Cortex of kidney (tissue), 1 donor: Measurements from ENCODE around the gene SLC16A3.
"Not testable (repeated sequence)": the region's sequence is repeated elsewhere in the genome, so short reads cannot be mapped to it uniquely, and the experiment has no call there.

ENCODE experiments used
- DNase-seq: peaks from one replicate; lab custom pipeline; 2025; lab: John Stamatoyannopoulos, UW

SLC16A3 gene

DNA sequence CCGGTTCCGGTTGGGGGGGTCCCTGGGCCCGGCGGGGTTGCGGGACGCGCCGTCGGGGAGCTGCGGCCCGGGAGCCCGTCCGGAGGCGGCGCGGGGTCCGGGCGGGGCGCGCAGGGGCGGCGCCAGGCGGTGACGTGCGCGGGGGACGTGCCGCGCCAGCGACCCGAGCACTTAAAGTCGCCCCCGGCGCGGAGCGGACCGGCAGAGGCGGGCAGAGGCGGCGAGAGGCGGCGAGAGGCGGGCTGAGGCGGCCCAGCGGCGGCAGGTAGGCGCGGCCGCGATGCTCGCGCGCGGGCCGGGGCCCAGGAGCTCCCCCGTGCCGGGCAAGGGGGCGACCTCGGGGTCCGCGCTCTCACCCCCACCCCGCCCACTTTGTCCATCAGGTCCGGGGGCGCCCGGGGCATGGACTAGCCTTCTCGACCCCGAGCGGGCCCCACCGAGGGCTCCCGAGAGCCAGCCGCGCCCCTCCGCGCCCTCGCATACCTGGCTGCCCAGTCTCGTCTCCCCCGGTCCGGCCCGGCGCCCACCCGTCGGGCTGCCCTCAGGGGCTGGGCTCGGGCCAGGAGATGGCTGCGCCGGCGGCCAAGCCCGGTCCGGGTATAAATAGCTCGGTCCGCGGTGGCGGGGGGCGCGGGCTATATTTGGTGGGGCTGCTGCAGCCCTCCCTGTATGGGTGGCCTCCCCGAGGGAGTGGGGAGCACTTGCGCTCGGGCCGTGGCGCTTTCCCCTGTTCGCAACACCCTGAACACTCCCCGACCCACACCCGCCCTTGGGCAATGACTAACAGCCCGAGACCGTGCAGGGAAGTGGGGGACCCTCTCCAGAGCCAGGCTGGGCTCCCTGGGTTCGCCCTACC is at the start of gene SLC16A3:
TSS of gene SLC16A3 (plus strand) at position 201 of the 856 bp plus-strand sequence. CDS start 6,967 bp downstream, outside the sequence.
- DNase-seq: no peak

DNA sequence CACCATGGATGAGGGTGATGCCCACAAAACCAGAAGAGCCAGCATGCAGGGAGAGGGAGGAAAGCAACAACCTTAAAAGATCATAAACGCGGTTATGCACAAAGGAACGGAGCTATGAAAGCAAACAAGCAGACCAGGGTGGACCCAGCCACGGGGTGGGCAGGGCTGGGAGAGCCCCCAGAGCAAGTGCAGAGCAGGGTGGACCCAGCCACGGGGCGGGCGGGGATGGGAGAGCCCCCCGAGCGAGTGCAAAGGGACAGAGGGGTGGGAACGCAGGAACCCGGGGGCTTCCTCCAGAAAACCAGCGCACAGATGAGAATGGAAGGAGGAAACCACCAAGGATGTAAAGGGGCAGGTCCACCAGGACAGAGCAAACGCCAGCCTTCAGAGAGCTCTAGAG is 49.4 kb upstream of the SLC16A3 start:
- no peak for DNase-seq

DNA sequence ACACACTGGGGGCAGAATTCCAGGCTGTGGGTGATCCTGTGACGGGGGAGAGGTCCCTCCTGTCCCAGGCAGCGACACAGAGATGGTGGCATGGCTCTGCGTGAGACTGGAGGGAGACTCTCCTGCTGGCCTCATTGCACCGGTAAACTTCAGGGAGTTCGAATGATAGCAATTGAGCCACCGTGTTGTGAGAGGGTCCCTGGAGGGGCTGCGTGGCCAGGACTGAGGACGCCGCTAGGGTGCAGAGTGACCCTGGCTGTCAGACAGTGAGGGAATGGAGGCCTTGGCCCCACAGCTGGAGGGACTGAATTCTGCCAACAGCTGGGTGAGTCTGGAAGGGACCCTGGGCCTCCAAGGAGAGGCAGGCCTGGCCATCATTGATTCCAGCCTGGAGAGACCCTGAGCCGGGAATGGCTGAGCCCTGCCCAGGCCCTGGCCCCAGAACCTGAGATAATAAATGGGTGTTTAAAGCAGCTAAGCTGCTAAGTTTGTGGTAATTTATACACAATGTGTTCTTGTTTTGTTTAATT is 48.8 kb upstream of the SLC16A3 start:
- no peak for DNase-seq

DNA sequence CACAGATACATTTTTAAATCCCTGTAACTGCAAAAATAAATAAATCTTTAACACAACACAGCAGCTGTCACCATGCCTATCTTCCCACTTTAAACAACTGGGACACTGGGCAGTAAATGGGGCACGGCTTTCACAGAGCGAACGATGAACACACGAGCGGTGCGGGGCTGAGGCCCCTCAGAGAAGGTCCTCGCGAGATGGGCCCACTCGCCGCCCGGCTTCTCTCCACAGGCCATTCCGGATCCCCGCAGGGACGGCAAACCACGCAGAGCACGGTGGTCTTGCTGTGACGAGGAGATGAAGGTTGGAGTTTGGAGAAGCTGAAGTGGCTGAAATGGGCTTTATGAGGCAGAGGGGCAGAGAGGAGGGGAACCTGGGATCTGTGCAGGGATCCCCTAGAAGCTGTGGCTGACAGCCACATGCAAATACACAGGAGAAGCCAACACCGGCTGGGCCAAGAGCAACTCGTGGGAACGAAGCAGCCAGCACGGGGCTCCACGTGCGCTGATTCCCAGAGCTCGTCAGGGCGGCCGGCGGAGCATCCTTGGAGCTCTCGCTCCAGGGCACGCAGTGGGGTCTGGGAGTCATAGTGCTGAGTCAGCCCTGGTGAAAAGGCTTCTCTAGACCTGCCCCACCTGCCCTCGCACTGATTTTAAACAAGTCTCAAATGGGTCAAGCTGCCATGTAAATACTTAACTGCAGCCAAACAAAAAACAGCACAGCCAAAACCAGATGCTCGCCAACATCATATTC is 47.9 kb upstream of the SLC16A3 start:
- no peak for DNase-seq

DNA sequence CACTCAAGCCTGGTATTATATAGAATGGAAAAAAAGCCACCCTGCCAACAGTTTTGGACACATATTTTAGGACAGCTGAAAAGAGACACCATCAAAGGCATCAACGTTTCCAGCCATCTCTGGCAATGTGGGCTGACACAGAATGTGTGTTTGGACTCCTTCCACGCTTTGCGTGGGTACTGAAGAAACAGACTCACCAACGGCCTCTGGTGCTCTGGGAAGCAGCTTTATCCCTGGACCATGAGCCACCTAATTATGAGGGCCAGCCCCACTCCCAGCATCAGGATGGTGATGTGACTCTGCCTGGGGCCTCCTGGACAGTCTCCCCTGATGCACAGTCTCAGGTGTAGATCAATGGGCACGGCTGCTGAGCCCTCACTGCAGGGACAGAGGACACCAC is 44.1 kb upstream of the SLC16A3 start:
- no peak for DNase-seq

DNA sequence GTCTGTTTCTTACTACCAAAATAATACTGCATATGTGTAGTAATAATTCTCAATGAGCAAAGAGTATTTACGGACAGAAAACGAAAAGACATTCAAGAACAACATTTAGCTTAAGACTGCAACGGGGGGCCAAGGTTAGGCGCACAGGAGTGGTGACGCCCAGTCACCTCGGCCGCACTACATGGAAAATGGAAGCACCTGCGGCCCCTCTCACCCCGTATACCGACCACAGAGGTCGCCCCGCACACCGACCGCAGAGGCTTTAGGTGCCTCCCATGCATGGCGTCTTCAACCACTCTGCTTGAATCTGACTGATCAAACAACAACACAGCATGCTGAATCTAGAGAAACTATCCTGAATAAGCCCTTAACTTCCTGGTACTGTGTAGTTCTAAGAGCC is 42.6 kb upstream of the SLC16A3 start:
- no peak for DNase-seq

DNA sequence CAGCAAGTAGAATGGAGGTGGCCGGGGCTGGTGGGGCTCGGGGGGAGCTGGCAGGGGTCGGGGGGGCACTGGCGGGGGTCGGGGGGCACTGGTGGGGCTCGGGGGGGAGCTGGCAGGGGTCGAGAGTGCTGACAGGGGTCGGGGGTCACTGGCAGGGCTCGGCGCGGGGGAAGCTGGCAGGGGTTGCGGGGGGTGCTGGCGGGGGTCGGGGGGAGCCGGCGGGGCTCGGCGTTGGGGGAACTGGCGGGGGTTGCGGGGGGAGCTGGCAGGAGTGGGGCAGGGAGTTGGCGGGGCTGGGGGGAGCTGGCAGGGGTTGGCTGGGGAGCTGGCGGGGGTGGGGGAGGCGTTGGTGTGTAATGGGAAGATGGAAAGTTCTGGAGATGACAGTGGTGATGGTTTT is 41.3 kb upstream of the SLC16A3 start:
- no peak for DNase-seq

DNA sequence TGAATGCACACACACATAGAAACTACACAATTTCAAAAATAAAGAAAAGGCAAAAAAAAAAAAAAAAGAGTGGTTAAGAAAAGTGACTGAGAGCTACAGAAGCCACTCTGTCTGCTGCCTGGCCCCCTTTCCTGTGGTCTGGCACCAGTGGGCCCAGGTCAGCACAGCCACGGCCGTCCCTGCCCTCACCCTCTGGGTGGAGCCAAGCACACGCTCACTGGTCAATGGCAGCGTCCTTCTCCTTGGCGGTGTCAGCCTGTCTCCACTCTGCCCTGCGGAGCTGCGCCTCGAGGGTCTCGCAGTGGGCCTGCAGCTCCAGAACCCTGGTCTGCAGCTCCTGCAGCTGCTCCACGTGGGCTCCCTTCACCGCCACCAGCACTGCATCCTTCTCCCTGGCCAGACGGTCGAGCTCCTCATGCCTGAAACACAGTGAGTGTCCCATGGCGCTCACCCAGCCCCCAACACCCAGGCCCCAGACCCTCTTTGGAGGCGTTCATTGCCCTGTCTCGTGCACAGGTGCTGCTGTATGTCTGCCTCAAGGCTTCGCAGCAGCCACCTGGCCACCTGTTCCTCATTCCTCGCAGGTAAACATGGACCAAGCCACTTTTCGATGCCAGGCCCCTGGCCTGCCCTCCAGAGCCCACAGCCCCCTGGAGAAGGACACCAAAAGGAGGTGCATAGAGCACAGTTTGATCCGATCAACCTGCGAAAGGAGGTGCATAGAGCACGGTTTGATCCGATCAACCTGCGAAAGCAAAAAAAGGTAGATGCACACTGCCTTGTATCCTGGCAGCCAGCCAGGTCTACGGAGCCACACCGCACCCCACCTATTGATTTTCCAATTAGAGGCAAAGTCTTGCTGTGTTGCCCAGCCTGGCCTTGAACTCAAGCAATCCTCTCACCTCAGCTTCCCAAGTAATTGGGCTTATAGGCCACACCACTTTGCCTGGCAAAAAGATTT is 40.6 kb upstream of the SLC16A3 start:
- DNase-seq: no peak

DNA sequence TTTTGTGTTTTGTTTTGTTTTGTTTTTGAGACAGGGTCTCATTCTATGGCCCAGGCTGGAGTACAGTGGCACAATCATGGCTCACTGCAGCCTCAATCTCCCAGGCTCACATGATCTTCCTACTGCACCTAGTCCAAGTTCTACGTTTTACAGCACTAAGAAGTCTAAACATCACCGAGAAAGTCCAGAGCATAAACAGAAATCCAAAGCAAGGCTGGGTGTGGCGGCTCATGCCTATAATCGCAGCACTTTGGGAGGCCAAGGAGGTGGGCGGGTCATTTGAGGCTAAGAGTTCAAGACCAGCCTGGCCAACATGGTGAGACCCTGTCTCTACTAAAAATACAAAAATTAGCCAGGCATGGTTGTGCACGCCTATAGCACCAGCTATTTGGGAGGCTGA is 35.8 kb upstream of the SLC16A3 start:
- DNase-seq: not testable (repeated sequence)

DNA sequence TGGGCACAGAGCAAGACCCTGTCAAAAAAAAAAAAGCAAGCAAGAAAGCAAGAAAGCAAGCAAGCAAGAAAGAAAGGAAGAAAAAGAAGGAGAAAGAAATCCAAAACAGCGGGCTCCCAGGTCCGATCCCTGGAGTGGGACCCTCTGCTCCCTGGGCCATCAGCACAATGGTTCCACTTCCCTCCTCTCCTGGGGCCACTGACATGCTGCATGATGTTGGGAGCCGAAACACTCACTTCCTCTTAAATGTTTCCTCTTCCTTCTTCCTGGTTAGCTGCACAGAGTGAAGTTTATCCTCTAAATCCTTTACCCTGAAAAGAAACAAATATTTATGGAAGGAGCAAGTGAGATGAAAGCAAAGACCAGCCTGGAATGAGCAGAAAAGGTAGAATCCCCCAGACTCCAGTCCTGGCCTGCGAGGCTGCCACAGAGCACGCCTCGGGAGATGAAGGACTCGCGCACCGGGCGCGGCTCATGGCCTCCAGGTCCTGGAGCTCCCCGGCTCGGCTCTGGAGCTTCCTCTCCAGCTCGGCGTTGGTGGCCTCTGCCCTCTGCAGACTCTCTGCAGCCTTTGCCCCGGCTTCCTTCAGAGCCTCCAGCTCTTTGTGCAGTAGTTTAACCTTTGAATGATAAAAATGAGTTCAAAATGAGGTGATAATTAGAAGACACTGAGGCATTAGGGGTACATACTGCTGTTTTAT is 35.2 kb upstream of the SLC16A3 start:
- DNase-seq: no peak

DNA sequence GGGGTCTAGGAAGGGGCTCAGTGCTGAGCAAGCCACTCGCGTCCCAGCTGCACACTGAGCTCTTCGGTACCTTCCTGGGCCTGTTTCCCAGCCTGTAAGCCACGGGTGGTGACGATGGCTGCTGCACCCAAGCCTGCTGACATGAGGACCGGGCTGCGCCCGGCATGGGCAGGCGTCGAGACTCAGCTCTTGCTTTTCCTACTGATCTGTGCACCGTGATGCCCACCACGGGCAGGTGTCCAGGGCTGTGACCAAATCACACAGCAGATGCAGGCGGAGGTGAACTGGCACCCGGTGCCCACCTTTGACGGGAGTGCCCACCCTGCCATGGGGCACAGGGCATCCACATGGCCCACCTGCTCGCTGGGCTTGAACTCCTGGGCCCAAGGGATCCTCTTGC is 34.1 kb upstream of the SLC16A3 start:
- DNase-seq: no peak

DNA sequence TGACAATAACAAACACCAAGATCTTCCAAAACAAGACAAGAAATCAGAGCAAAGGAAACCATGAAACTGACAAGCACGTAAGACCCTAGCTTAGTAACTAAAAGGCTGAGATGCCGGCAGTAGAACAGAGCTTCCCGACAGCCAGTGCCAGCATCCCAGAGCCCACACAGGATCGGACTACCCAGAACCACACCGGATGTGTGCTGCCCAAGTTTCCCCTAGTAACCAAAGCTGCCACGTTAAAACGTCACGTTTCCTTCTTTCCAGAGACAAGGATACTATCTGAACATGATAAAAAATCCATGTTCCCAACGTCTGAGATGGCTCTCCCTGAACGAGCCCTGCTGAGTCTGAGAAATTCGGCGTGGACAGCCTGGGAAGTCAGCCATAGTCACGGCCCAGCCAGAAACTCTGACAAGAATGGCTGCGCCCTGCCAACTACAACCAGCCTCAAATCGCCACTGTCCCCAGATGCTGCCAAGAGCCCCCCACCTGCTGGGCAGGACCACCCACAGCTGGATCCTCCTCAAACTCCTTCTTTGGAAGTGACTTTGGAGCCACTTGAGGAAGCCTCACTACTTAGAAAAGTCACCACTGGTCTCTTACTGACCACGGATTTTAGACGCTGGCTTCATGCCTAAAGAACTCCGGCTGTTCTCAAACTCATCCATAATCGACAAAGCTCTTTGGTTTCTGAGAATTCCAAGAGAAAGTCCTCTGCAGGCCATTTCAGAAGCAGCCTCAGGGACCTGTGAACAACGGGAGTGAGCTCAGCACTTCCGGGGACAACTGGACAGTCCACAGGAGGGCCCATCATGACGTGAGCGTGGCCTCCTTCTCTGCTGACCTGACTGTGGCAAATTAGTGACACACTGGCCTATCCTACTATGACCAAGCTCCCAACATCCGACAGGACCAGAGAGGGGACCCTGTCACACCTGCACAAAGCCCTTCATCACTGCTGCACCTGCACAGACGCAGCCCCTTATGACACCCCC is 32.9 kb upstream of the SLC16A3 start:
- DNase-seq: no peak

DNA sequence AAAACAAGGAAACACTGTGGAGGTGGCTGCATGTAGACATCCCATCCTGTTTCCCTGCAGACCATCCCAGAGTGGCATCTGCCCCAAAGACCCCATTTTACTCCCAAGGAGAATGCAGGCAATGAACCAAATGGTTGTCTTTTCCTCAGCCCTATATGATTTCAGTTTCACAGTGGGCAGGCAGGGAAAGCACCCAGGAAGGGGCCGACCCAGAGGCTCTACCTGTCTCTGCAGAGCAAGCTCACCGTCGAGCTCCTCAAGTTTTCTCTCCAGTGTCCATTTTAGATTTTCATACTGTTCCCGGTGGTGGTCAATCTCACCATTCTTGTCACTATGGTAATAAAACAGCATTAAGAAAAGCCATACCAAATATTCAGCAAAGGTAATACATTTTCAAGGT is 30.8 kb upstream of the SLC16A3 start:
- no peak for DNase-seq

DNA sequence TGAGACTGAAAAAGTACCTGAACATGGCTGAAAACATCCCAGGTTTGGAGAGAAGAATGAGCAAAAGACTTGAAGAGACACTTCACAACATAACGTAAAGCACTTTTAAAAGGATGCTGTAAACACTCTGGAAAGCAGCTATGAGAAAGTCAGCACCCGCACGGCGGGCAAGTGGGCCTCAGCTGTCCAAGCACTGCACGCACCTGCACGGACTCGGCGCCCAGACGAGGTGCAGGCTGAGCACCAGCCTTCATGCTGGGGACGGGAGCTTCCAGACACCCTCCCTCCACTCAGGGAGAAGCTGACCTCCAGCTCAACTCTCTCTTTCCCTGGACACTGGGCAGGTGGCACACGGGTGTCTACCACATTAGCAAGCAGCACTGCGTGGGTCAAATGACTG is 29.3 kb upstream of the SLC16A3 start:
- DNase-seq: no peak

DNA sequence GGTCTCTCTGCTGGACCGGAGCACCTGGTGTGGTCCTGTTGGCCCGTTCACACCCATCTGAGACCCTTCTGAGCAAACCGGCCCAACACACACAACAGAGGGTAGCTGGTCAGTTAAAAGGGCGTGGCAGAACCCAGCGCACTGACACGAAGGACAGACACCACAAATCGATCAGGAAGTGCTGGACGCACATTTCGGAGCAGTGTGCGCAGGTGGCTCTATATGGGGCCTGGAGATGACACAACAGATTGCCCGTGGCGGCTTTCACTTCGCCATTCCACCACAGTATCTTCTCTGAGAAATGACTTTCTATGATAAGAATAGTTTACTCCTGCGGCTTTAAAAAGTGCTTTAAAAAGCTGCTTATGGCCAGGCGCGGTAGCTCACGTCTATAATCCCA is 28.7 kb upstream of the SLC16A3 start:
- DNase-seq: no peak

DNA sequence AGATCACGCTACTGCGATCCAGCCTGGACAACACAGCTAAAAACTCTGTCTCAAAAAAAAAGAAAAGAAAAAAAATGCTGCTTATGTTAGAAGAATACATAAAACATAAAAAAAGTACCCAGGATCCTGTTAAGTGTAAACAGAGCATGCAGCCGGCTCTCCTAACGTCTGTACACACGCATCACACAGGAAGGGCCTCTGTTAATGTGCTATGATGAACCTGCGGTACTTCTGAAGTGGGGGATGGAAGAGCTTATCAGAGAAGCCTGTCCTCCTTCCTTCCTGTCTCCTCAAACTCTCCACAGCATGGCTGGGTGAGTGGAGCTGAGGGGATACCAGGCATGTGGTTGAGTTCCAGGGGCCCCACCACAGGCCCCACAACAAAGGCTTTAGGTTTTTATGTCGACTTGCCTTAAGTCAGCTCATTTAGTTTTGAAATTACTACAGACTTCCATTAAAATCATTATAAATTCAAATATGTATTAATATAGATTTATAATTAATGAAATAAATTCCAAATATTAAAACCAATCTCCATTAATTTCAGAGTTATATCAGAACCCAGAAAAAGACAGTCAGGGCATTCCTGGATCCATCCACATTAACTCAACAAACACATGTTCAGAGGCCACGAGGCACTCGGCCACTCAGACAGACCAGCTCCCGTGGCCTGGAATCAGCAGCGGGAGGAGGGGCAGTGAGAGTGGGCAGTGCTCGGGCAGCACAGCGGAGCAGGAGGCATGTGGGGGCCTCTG is 27.9 kb upstream of the SLC16A3 start:
- no peak for DNase-seq

DNA sequence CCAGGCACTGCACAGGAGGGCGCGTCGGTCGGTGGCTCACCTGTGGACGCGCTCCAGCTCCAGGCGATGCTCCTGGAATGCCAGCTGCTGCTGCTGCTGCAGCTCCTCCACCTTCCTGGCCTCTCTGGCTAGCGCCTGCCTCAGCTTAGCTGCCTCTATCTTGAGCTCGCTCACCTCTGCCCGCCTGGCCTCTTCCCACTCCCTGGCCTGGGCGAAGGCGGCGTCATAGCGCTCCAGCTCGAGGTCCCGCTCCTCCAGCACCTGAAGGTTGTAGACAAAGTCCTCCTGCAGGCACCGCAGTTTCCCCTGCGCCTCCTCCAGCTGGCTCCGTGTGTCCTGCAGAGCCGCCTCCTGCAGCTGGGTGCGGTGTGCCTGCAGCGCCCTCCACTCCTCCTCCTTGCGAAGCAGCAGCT is 27.3 kb upstream of the SLC16A3 start:
- DNase-seq: no peak

DNA sequence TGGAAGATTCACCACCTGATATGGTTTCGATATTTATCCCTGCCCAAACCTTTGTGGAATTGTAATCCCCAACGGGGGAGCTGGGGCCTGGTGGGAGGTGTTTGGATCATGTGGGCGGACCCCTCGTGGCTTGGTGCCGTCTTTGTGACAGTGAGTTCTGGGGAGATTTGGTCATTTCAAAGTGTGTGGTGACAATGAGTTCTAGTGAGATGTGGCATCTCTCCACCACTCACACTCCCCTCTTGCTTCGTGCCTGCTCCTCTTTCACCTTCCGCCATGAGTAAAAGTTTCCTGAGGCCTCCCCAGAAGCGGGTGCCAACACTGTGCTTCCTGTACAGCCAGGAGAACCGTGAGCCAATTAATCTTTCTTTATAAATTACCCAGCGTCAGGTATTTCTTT is 25.9 kb upstream of the SLC16A3 start:
- DNase-seq: no peak

DNA sequence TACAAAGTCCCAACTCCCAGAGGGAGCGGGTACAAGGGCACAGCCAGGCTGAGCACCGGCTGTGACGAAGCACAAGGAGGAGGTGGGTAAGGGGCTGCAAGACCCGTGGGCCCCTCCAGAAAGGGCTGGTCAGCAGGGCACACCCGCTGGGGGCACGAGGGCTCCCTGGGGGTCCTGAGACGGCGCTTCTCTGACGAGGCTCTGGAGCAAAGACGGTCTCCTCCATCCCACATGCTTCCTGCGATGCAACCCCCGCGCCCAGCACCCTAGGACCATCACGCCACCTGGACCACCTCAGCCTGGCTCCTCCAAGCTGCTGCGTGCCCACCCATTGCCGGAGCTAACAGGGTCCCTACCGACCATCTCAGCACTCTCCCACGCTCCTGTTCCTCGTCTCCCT is 24.9 kb upstream of the SLC16A3 start:
- no peak for DNase-seq
